Measurements from ENCODE around the gene KCTD7.
"Not testable (repeated sequence)": the region's sequence is repeated elsewhere in the genome, so short reads cannot be mapped to it uniquely, and the experiment has no call there.

DNA sequence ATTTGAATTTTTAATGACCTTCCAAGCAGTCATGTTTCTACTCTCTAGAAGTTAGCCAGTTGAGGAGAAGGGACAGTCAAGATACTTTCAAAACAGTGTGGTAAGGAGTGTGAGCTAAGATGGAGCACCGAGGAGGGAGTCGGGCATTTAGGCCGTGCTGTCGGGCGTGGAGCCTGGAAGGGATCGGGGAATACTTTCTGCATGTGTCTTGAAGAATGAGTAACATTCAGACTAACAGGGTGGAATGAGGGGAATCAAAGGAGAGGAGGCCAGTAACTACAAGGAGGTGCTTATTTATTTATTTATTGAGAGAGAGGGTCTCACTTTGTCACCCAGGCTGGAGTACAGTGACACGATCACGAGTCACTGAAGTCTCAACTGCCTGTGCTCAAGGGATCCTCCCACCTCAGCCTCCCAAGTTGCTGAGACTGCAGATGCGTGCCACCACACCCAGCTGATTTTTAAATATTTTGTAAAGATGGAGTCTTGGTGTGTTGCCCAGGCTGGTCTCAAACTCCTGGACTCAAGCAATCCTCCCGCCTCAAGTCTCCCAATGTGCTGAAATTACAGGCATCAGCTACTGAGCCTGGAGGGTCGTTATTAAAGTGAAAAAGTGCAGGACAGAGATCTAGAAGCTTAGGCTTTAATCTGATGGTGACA is 27.3 kb downstream of the KCTD7 start:
- TF ChIP-seq, protein P1, sequence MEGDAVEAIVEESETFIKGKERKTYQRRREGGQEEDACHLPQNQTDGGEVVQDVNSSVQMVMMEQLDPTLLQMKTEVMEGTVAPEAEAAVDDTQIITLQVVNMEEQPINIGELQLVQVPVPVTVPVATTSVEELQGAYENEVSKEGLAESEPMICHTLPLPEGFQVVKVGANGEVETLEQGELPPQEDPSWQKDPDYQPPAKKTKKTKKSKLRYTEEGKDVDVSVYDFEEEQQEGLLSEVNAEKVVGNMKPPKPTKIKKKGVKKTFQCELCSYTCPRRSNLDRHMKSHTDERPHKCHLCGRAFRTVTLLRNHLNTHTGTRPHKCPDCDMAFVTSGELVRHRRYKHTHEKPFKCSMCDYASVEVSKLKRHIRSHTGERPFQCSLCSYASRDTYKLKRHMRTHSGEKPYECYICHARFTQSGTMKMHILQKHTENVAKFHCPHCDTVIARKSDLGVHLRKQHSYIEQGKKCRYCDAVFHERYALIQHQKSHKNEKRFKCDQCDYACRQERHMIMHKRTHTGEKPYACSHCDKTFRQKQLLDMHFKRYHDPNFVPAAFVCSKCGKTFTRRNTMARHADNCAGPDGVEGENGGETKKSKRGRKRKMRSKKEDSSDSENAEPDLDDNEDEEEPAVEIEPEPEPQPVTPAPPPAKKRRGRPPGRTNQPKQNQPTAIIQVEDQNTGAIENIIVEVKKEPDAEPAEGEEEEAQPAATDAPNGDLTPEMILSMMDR (IDR thresholded peaks at IDR 0.05 in 8 of 11, conservative IDR thresholded peaks at IDR 0.05 in 3 of 11), result not testable (repeated sequence)
- TF ChIP-seq POLR2A, POLR2AphosphoS5 (IDR thresholded peaks at IDR 0.05): not testable (repeated sequence)
